ENCODE results near the gene BYSL.

The BYSL gene

GRCh38 chr6:41920921-41921711 is at the start of gene BYSL, which contains the start of gene MED20:
BYSL (plus strand) TSS chr6:41921499; CDS start chr6:41921563, 64 bp downstream.
MED20 (minus strand) TSS chr6:41921139; CDS start chr6:41921018, 121 bp downstream.
- peak; percentile 91 for DNase-seq (ENCODE audit: low read depth)

- no peak for DNase-seq (ENCODE audit: low read depth)
Observed at GRCh38 chr6:41871691-41872090, 49.6 kb upstream of the BYSL start.

- no peak for DNase-seq (ENCODE audit: low read depth)
Observed at GRCh38 chr6:41872147-41872546, 49.2 kb upstream of the BYSL start.

GRCh38 chr6:41874741-41875140 is 46.6 kb upstream of the BYSL start:
- no peak for DNase-seq (ENCODE audit: low read depth)

GRCh38 chr6:41877051-41877680 is 44.1 kb upstream of the BYSL start:
- no peak for DNase-seq (ENCODE audit: low read depth)

GRCh38 chr6:41878246-41878645 is 43.1 kb upstream of the BYSL start:
- peak; percentile 47 for DNase-seq (ENCODE audit: low read depth)

- peak; percentile 67 for DNase-seq (ENCODE audit: low read depth)
Observed at GRCh38 chr6:41878961-41879405, 42.3 kb upstream of the BYSL start.

GRCh38 chr6:41881506-41881905 is 39.8 kb upstream of the BYSL start:
- no peak for DNase-seq (ENCODE audit: low read depth)

- no peak for DNase-seq (ENCODE audit: low read depth)
Observed at GRCh38 chr6:41884957-41885356, 36.3 kb upstream of the BYSL start.

- no peak for DNase-seq (ENCODE audit: low read depth)
Observed at GRCh38 chr6:41885930-41886329, 35.4 kb upstream of the BYSL start.

GRCh38 chr6:41887331-41887751 is 34.0 kb upstream of the BYSL start:
- DNase-seq (ENCODE audit: low read depth): no peak

- no peak for DNase-seq (ENCODE audit: low read depth)
Observed at GRCh38 chr6:41892921-41893564, 28.3 kb upstream of the BYSL start.

GRCh38 chr6:41894366-41895299 is 26.7 kb upstream of the BYSL start:
- no peak for DNase-seq (ENCODE audit: low read depth)

- peak; percentile 95 for DNase-seq (ENCODE audit: low read depth)
Observed at GRCh38 chr6:41895300-41896233, 25.7 kb upstream of the BYSL start, which contains the start of gene USP49. USP49 (minus strand) TSS chr6:41895375; CDS start chr6:41806983, 88,392 bp downstream.

GRCh38 chr6:41896281-41896680 is 25.0 kb upstream of the BYSL start:
- DNase-seq (ENCODE audit: low read depth): no peak

GRCh38 chr6:41900861-41901260 is 20.4 kb upstream of the BYSL start:
- DNase-seq (ENCODE audit: low read depth): no peak

- peak; percentile 49 for DNase-seq (ENCODE audit: low read depth)
Observed at GRCh38 chr6:41901882-41902519, 19.3 kb upstream of the BYSL start.

GRCh38 chr6:41909727-41910126 is 11.6 kb upstream of the BYSL start:
- no peak for DNase-seq (ENCODE audit: low read depth)

- no peak for DNase-seq (ENCODE audit: low read depth)
Observed at GRCh38 chr6:41914343-41914742, 7.0 kb upstream of the BYSL start.

All from amniotic epithelial cell (primary cell).